OCI-LY3 (cell line): ENCODE measurements around the gene MYH7.

Experiments
- H2AFZ ChIP-seq: fragments of 200-600, 300-600 bp; shearing (Covaris generic); 2 replicates; pipeline ENCODE4 v1.6.0; 2014; ENCODE audit warnings: antibody characterized with exemption, low read depth, low read length
- H3K27ac ChIP-seq: fragments of 200-600, 300-600 bp; sonication (generic); 2 replicates; pipeline ENCODE4 v1.5.1; 2014; ENCODE audit warnings: mild to moderate bottlenecking, low read length, moderate library complexity, mixed read lengths
- H3K27me3 ChIP-seq: fragments of 200-600, 300-600 bp; sonication (generic); 2 replicates; pipeline ENCODE4 v1.6.1; 2014; ENCODE audit warnings: low read depth, low read length, mixed read lengths
- H3K36me3 ChIP-seq: fragments of 200-600, 300-600 bp; sonication (generic); replicated peaks from 2 replicates; pipeline ENCODE3; 2014; ENCODE audit warnings: low read depth, low read length, mixed read lengths
- H3K4me1 ChIP-seq: fragments of 300-600, 200-600 bp; sonication (generic); 2 replicates; pipeline ENCODE4 v1.6.1; 2014; ENCODE audit warnings: low read length, mixed read lengths
- H3K4me2 ChIP-seq: fragments of 200-600, 300-600 bp; sonication (generic); 2 replicates; pipeline ENCODE4 v1.6.1; 2014; ENCODE audit warnings: low read length, mixed read lengths
- H3K4me3 ChIP-seq: fragments of 300-600, 200-600 bp; sonication (generic); 2 replicates; pipeline ENCODE4 v1.5.1; 2014; ENCODE audit warnings: antibody characterized with exemption, mild to moderate bottlenecking, low read length, moderate library complexity
- H3K79me2 ChIP-seq: fragments of 300-600, 200-600 bp; shearing (Covaris generic); 2 replicates; pipeline ENCODE4 v1.6.1; 2014; ENCODE audit warnings: mild to moderate bottlenecking, low read length, mixed read lengths
- H3K9ac ChIP-seq: fragments of 300-600, 200-600 bp; shearing (Covaris generic); 2 replicates; pipeline ENCODE4 v1.6.0; 2014; ENCODE audit warnings: mild to moderate bottlenecking, low read length, moderate library complexity
- H3K9me3 ChIP-seq: fragments of 200-600, 300-600 bp; shearing (Covaris generic); 2 replicates; pipeline ENCODE4 v1.6.1; 2014; ENCODE audit warnings: low read length, mixed read lengths; ENCODE audit not compliant: insufficient read depth
- H4K20me1 ChIP-seq: fragments of 200-600, 300-600 bp; sonication (generic); 2 replicates; pipeline ENCODE4 v1.6.1; 2016; ENCODE audit warnings: low read length, mixed read lengths; ENCODE audit not compliant: insufficient read depth
- CTCF ChIP-seq: fragments of 200-600, 300-600 bp; sonication (generic); IDR thresholded peaks from 2 replicates; pipeline ENCODE4 v1.5.1; 2014; ENCODE audit warnings: antibody characterized with exemption, low read length, low read depth
- EZH2phosphoT487 ChIP-seq: fragments of 200-600 bp; shearing (Covaris generic); IDR thresholded peaks from 2 replicates; pipeline ENCODE4 v1.6.1; 2018; ENCODE audit warnings: antibody characterized with exemption, mixed run types, low read depth

Gene MYH7

GRCh38 chr14:23385244-23385641, 50.2 kb downstream of the MYH7 start:
- H3K79me2 ChIP-seq = no peaks in the 10 kb centered on the region
- no peaks in the 10 kb centered on the region for H3K9me3 ChIP-seq
- no peak overlapping the region for H3K27ac ChIP-seq
- no peak overlapping the region for H3K4me2 ChIP-seq
- H3K4me3 ChIP-seq = no peak overlapping the region
- H2AFZ ChIP-seq = no peak overlapping the region
- H3K9ac ChIP-seq = no peak overlapping the region
- TF ChIP-seq EZH2phosphoT487 = no peak
- TF ChIP-seq CTCF = no peak
- no peaks in the 10 kb centered on the region for H3K4me1 ChIP-seq
- H3K27me3 ChIP-seq = peaks cover 5% of the 10 kb centered on the region
- no peaks in the 10 kb centered on the region for H4K20me1 ChIP-seq
- no peaks in the 10 kb centered on the region for H3K36me3 ChIP-seq

- Histone ChIP-seq H3K4me1 (no peaks in the 10 kb centered on the region), H3K4me3 (no peak overlapping the region), H3K27me3 (peaks cover 5% of the 10 kb centered on the region), H3K27ac (no peak overlapping the region), H2AFZ (no peak overlapping the region), H4K20me1 (no peaks in the 10 kb centered on the region), H3K36me3 (no peaks in the 10 kb centered on the region), H3K4me2 (no peak overlapping the region), H3K9me3 (no peaks in the 10 kb centered on the region), H3K79me2 (no peaks in the 10 kb centered on the region), H3K9ac (no peak overlapping the region)
- TF ChIP-seq EZH2phosphoT487 (no peak), CTCF (no peak)
Observed at GRCh38 chr14:23384364-23385080, 50.9 kb downstream of the MYH7 start.

GRCh38 chr14:23382731-23383440, 52.6 kb downstream of the MYH7 start:
- H3K27ac ChIP-seq = no peak overlapping the region
- no peaks in the 10 kb centered on the region for H3K9me3 ChIP-seq
- no peak overlapping the region for H3K4me2 ChIP-seq
- no peak overlapping the region for H3K9ac ChIP-seq
- no peaks in the 10 kb centered on the region for H3K36me3 ChIP-seq
- no peaks in the 10 kb centered on the region for H3K79me2 ChIP-seq
- no peak overlapping the region for H3K4me3 ChIP-seq
- peaks cover 11% of the 10 kb centered on the region for H3K27me3 ChIP-seq
- H4K20me1 ChIP-seq = no peaks in the 10 kb centered on the region
- H2AFZ ChIP-seq = no peak overlapping the region
- TF ChIP-seq EZH2phosphoT487 = no peak
- TF ChIP-seq CTCF = no peak
- no peaks in the 10 kb centered on the region for H3K4me1 ChIP-seq

- H3K27me3 ChIP-seq = peaks cover 11% of the 10 kb centered on the region
- TF ChIP-seq CTCF (no peak), EZH2phosphoT487 (no peak)
- H3K36me3 ChIP-seq = no peaks in the 10 kb centered on the region
- no peak overlapping the region for H2AFZ ChIP-seq
- H3K79me2 ChIP-seq = no peaks in the 10 kb centered on the region
- no peaks in the 10 kb centered on the region for H4K20me1 ChIP-seq
- H3K9ac ChIP-seq = no peak overlapping the region
- no peaks in the 10 kb centered on the region for H3K4me1 ChIP-seq
- H3K27ac ChIP-seq = no peak overlapping the region
- H3K4me2 ChIP-seq = no peak overlapping the region
- H3K9me3 ChIP-seq = no peaks in the 10 kb centered on the region
- H3K4me3 ChIP-seq = no peak overlapping the region
Observed at GRCh38 chr14:23382276-23382675, 53.2 kb downstream of the MYH7 start.
